SU-DHL-6 (cell line): ENCODE data around the gene TMCC3.

Experiments used
- H2AFZ ChIP-seq: fragments of 200-600 bp; sonication (generic); 2 replicates; pipeline ENCODE4 v1.6.1; 2014; ENCODE audit warnings: low read depth, mild to moderate bottlenecking, moderate library complexity, mixed read lengths, antibody characterized with exemption, low read length; ENCODE audit not compliant: severe bottlenecking
- H3F3A ChIP-seq: fragments of 200-600 bp; shearing (Covaris generic); 2 replicates; pipeline ENCODE4 v1.6.0; 2016; ENCODE audit warnings: antibody characterized with exemption, mild to moderate bottlenecking; ENCODE audit not compliant: insufficient read depth
- H3K27ac ChIP-seq: fragments of 200-600 bp; sonication (generic); 2 replicates; pipeline ENCODE4 v1.5.1; 2016; ENCODE audit warnings: low read depth, mild to moderate bottlenecking, low read length, moderate library complexity, mixed read lengths
- H3K27me3 ChIP-seq: fragments of 200-600 bp; sonication (generic), shearing (Covaris generic); 2 replicates; pipeline ENCODE4 v1.6.0; 2014; ENCODE audit warnings: mild to moderate bottlenecking, low read length
- H3K36me3 ChIP-seq: fragments of 200-600 bp; sonication (generic); 2 replicates; pipeline ENCODE4 v1.6.1; 2014; ENCODE audit warnings: mild to moderate bottlenecking, low read length, mixed read lengths
- H3K4me2 ChIP-seq: fragments of 300-600, 200-600 bp; shearing (Covaris generic), sonication (generic); 2 replicates; pipeline ENCODE4 v1.6.0; 2014; ENCODE audit warnings: low read length, low read depth, mild to moderate bottlenecking; ENCODE audit not compliant: poor library complexity, severe bottlenecking
- H3K4me3 ChIP-seq: fragments of 200-600 bp; sonication (generic); 2 replicates; pipeline ENCODE4 v1.5.1; 2014; ENCODE audit warnings: antibody characterized with exemption, low read length, mild to moderate bottlenecking, mixed read lengths; ENCODE audit not compliant: insufficient read depth, poor library complexity, severe bottlenecking
- H3K79me2 ChIP-seq: fragments of 200-600 bp; sonication (generic); 2 replicates; pipeline ENCODE4 v1.6.1; 2014; ENCODE audit warnings: mild to moderate bottlenecking, low read length, moderate library complexity; ENCODE audit not compliant: insufficient read depth
- H3K9ac ChIP-seq: fragments of 200-600 bp; sonication (generic); 2 replicates; pipeline ENCODE4 v1.7.0; 2014; ENCODE audit warnings: mild to moderate bottlenecking, low read length
- H3K9me2 ChIP-seq: fragments of 200-600 bp; sonication (generic); replicated peaks from 2 replicates; pipeline ENCODE4 v1.6.1; 2014; ENCODE audit warnings: low read length; ENCODE audit not compliant: insufficient read depth
- H3K9me3 ChIP-seq: fragments of 200-600 bp; sonication (generic); 2 replicates; pipeline ENCODE4 v1.6.1; 2014; ENCODE audit warnings: low read length, mixed read lengths; ENCODE audit not compliant: insufficient read depth
- H4K20me1 ChIP-seq: fragments of 200-600 bp; sonication (generic); 2 replicates; pipeline ENCODE4 v1.6.1; 2014; ENCODE audit warnings: low read depth, mild to moderate bottlenecking, antibody characterized with exemption, low read length, moderate library complexity, mixed read lengths
- EZH2phosphoT487 ChIP-seq: fragments of 200-600 bp; sonication (generic), shearing (Covaris generic); conservative IDR thresholded peaks from 2 replicates; pipeline ENCODE4 v1.6.1; 2018; ENCODE audit warnings: mild to moderate bottlenecking, antibody characterized with exemption, low read length, moderate library complexity, mixed read lengths
- TF ChIP-seq, protein P1 (sequence below): fragments of 200-600 bp; sonication (generic); IDR thresholded peaks from one replicate; pipeline ENCODE4 v1.5.1; 2017; ENCODE audit warnings: antibody characterized with exemption, mild to moderate bottlenecking, low read length, moderate library complexity; ENCODE audit not compliant: insufficient read depth, poor library complexity, severe bottlenecking

TMCC3 gene

DNA sequence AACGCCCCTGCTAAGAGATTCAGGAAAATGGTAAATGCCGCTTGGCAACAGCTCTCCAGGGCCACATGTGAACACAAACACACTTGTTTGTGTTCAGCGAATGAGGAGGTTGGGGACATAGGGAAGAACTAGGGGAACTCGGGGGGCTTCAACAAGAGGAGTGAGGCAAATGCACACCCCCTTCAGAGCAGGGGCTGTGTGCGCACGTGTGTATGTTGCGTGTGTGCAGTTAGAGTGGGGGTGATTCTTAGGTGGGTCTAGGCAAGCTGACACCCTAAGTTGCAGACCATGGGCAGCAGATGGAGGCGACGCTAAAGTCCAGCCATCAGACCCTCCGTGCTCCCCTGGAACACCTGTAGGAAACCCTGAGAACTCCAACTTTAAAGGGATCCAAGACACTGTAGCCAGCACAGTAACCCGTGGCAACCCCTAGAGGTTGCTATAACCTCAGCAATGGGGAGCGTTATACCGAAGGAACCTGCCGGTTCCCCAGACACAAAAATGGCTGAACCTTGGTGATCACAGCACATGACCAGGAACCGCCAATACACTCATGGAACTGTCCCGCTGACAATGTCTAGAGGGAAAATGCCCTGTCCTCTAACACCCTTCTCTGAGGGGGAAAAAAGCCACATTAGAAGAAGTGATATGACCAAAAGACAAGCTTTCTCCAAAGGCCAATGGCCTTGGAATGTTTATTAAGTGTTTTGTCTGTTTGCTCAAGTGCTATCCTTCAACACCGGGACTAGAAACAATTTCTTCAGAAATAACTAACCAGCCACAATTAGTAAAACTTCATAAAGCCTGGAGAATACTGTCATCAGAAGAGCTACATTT lies 104.2 kb downstream of the TMCC3 start:
- Histone ChIP-seq H3K36me3 (no peaks in the 10 kb centered on the region), H3K9ac (no peak overlapping the region), H4K20me1 (no peaks in the 10 kb centered on the region), H3K9me2 (no peaks in the 10 kb centered on the region), H3K4me3 (no peak overlapping the region), H3F3A (no peaks in the 10 kb centered on the region), H3K4me2 (no peak overlapping the region), H3K27me3 (no peaks in the 10 kb centered on the region), H3K27ac (no peak overlapping the region), H3K79me2 (no peaks in the 10 kb centered on the region), H3K9me3 (peaks cover 14% of the 10 kb centered on the region; the same call in 1 of the 2 replicates), H2AFZ (no peak overlapping the region)
- TF ChIP-seq, protein P1, sequence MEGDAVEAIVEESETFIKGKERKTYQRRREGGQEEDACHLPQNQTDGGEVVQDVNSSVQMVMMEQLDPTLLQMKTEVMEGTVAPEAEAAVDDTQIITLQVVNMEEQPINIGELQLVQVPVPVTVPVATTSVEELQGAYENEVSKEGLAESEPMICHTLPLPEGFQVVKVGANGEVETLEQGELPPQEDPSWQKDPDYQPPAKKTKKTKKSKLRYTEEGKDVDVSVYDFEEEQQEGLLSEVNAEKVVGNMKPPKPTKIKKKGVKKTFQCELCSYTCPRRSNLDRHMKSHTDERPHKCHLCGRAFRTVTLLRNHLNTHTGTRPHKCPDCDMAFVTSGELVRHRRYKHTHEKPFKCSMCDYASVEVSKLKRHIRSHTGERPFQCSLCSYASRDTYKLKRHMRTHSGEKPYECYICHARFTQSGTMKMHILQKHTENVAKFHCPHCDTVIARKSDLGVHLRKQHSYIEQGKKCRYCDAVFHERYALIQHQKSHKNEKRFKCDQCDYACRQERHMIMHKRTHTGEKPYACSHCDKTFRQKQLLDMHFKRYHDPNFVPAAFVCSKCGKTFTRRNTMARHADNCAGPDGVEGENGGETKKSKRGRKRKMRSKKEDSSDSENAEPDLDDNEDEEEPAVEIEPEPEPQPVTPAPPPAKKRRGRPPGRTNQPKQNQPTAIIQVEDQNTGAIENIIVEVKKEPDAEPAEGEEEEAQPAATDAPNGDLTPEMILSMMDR = no peak
- TF ChIP-seq EZH2phosphoT487 = no peak

DNA sequence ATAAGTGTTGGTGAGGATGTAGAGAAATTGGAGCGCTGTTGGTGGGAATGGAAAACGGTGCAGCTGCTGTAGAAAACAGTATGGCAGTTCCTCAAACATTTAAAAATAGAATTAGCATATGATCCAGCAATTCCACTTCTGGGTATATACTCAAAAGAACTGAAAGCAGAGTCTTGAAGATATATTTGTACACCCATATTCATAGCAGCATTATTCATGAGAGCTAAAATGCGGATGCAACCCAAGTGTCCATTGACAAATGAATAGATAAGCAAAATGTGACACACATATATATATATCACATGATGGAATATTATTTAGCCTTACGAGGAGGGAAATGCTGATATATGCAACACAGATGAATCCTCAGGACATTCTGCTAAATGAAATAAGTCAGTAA lies 106.0 kb downstream of the TMCC3 start:
- Histone ChIP-seq H3K36me3 (no peaks in the 10 kb centered on the region), H2AFZ (no peak overlapping the region), H3K4me2 (no peak overlapping the region), H4K20me1 (no peaks in the 10 kb centered on the region), H3F3A (no peaks in the 10 kb centered on the region), H3K4me3 (no peak overlapping the region), H3K9me3 (peaks cover 14% of the 10 kb centered on the region; the same call in 1 of the 2 replicates), H3K9ac (no peak overlapping the region), H3K27me3 (no peaks in the 10 kb centered on the region), H3K27ac (no peak overlapping the region), H3K9me2 (no peaks in the 10 kb centered on the region), H3K79me2 (no peaks in the 10 kb centered on the region)
- TF ChIP-seq EZH2phosphoT487 = no peak
- TF ChIP-seq, protein P1 = no peak

DNA sequence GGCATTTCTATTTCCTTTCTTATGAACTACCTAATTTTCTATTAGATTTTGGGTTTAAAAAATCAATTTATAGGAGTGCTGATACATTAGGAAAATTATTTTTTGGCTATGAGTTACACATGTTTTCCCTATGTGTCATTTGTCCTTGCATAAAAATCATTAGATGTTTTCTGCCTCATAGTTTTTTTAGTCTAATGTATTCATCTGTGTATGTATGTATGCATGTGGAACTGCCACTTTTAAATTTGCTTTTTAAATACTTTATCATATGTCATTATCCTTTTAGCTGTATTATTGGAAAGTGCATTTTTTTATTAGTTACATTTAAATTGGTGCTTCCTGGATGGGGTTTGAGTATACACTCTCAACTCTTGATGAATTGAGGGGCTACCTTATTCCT lies 112.0 kb downstream of the TMCC3 start:
- Histone ChIP-seq H3K36me3 (no peaks in the 10 kb centered on the region), H3K4me3 (no peak overlapping the region), H4K20me1 (no peaks in the 10 kb centered on the region), H2AFZ (no peak overlapping the region), H3F3A (no peaks in the 10 kb centered on the region), H3K9me2 (no peaks in the 10 kb centered on the region), H3K4me2 (no peak overlapping the region), H3K27ac (no peak overlapping the region), H3K9me3 (no peaks in the 10 kb centered on the region), H3K79me2 (no peaks in the 10 kb centered on the region), H3K27me3 (no peaks in the 10 kb centered on the region), H3K9ac (no peak overlapping the region)
- TF ChIP-seq EZH2phosphoT487 = no peak
- TF ChIP-seq, protein P1 = no peak
